Measurements from ENCODE around the gene PGPEP1.

- TF ChIP-seq, protein P1, sequence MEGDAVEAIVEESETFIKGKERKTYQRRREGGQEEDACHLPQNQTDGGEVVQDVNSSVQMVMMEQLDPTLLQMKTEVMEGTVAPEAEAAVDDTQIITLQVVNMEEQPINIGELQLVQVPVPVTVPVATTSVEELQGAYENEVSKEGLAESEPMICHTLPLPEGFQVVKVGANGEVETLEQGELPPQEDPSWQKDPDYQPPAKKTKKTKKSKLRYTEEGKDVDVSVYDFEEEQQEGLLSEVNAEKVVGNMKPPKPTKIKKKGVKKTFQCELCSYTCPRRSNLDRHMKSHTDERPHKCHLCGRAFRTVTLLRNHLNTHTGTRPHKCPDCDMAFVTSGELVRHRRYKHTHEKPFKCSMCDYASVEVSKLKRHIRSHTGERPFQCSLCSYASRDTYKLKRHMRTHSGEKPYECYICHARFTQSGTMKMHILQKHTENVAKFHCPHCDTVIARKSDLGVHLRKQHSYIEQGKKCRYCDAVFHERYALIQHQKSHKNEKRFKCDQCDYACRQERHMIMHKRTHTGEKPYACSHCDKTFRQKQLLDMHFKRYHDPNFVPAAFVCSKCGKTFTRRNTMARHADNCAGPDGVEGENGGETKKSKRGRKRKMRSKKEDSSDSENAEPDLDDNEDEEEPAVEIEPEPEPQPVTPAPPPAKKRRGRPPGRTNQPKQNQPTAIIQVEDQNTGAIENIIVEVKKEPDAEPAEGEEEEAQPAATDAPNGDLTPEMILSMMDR (conservative IDR thresholded peaks at IDR 0.05 in 1 of 2, IDR thresholded peaks at IDR 0.05 in 1 of 2; ENCODE audit: extremely low read depth in 1 of 2, insufficient read depth in 1 of 2, low read depth in 1 of 2, low read length in 2 of 2): no peak
- TF ChIP-seq EZH2 (IDR thresholded peaks at IDR 0.05; ENCODE audit: borderline replicate concordance, low read length): no peak
These were observed 30.1 kb upstream of the PGPEP1 start for GRCh38 chr19:18310118-18310909.

Measured in mammary epithelial cell (primary cell).